Neural progenitor cell (in vitro differentiated cells): ENCODE data around the gene CLEC11A.

Experiments
- EZH2phosphoT487 ChIP-seq: fragments of 200-600 bp; sonication (generic); IDR thresholded peaks from 2 replicates; pipeline ENCODE4 v1.6.1; 2017; ENCODE audit warnings: antibody characterized with exemption
- TF ChIP-seq, protein P1 (sequence below): fragments of 200-600 bp; sonication (generic); IDR thresholded peaks from 2 replicates; pipeline ENCODE4 v1.5.1; 2017; ENCODE audit warnings: antibody characterized with exemption, mild to moderate bottlenecking

DNA sequence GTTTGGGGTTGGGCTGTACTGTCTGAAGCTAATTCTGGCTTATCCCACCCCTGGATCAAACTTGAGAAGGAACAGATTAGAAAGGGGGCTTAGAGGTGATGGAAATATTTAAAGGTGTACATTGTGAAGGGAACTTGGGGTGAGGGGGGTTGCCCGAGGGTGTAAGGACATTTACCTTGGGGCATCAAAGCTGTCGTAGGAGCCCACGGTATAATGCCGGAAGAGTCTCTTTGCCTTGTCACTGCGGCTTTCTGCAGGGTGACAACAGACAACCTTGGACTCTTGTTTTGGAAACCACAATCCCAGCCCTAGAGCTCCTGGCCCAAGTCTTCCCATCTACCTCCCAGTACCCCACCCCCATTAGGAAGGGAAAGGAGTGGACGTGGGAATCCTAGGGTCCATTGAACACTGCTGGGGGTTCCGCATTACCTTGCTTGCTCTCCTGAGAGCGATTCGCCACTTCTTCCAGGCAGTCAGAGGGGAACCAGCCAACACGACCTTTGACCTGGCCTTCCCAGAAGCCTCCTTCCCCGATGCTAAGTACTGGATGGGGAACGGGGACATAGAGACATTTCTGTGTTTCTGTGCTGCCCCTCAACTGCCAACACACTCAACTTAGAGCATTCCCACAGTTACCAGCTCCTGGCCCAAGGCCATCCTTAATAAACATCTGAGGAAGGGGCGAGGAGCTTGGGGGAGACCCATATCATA, 25.6 kb upstream of the CLEC11A start:
- TF ChIP-seq, protein P1, sequence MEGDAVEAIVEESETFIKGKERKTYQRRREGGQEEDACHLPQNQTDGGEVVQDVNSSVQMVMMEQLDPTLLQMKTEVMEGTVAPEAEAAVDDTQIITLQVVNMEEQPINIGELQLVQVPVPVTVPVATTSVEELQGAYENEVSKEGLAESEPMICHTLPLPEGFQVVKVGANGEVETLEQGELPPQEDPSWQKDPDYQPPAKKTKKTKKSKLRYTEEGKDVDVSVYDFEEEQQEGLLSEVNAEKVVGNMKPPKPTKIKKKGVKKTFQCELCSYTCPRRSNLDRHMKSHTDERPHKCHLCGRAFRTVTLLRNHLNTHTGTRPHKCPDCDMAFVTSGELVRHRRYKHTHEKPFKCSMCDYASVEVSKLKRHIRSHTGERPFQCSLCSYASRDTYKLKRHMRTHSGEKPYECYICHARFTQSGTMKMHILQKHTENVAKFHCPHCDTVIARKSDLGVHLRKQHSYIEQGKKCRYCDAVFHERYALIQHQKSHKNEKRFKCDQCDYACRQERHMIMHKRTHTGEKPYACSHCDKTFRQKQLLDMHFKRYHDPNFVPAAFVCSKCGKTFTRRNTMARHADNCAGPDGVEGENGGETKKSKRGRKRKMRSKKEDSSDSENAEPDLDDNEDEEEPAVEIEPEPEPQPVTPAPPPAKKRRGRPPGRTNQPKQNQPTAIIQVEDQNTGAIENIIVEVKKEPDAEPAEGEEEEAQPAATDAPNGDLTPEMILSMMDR = no peak
- no peak for TF ChIP-seq EZH2phosphoT487
